Measurements from ENCODE around the gene ABHD6. TPM values are rescaled to one million over a fixed set of nuclear protein-coding genes. Genes with fewer than 3 reads are reported as not detected.

ABHD6 gene
- total RNA-seq, 1 experiment from 2014 or later = 18.9 TPM

- CTCF ChIA-PET = no interaction called here
- no TSS peak for BruUV-seq (replicated peaks)
- Histone ChIP-seq H3K27me3 (ENCODE audit: control insufficient read depth, insufficient read depth, low read length) (no peaks in the 10 kb centered on the region), H3K27ac (ENCODE audit: low read length) (no peak overlapping the region), H3K36me3 (ENCODE audit: control insufficient read depth, insufficient read depth, low read length) (no peaks in the 10 kb centered on the region), H3K9me3 (ENCODE audit: control insufficient read depth, insufficient read depth, low read depth, low read length) (no peaks in the 10 kb centered on the region), H3K4me3 (ENCODE audit: low read depth in 2 of 2, low read length in 2 of 2) (no peak overlapping the region), H3K4me1 (ENCODE audit: control insufficient read depth, insufficient read depth, low read length) (peaks cover 7% of the 10 kb centered on the region; the same call in 1 of the 2 replicates)
- no peak for ATAC-seq
- TF ChIP-seq REST (IDR thresholded peaks at IDR 0.05; ENCODE audit: insufficient read depth in 1 of 2, low read depth in 2 of 2, low read length in 1 of 2) = no peak
- TF ChIP-seq TCF7L2 (IDR thresholded peaks at IDR 0.05; ENCODE audit: low read depth, low read length) = no peak
- no peak for TF ChIP-seq SIN3A (IDR thresholded peaks at IDR 0.05; ENCODE audit: borderline replicate concordance, insufficient read depth, low read depth, low read length)
- TF ChIP-seq POLR2AphosphoS5 (IDR thresholded peaks at IDR 0.05; ENCODE audit: low read depth, low read length) = no peak
- TF ChIP-seq CTCF (IDR thresholded peaks at IDR 0.05) = no peak
- intact Hi-C loops (cut with micrococcal nuclease; ENCODE audit: unreplicated experiment) (no loop called here), in situ Hi-C loops (cut with HindIII; ENCODE audit: low pct_unique_long_range_greater_than_20kb, low sequenced_read_pairs) (no loop called here)
- DNase-seq (ENCODE audit: low read depth, low spot score) = no peak
- POLR2A ChIA-PET = no interaction called here
Observed at GRCh38 chr3:58214484-58215316, 22.9 kb upstream of the ABHD6 start.

- DNase-seq (ENCODE audit: low read depth, low spot score) = no peak
- Histone ChIP-seq H3K4me1 (ENCODE audit: control insufficient read depth, insufficient read depth, low read length) (peaks cover 7% of the 10 kb centered on the region; the same call in 1 of the 2 replicates), H3K27me3 (ENCODE audit: control insufficient read depth, insufficient read depth, low read length) (no peaks in the 10 kb centered on the region), H3K9me3 (ENCODE audit: control insufficient read depth, insufficient read depth, low read depth, low read length) (no peaks in the 10 kb centered on the region), H3K36me3 (ENCODE audit: control insufficient read depth, insufficient read depth, low read length) (no peaks in the 10 kb centered on the region), H3K27ac (ENCODE audit: low read length) (no peak overlapping the region), H3K4me3 (ENCODE audit: low read depth in 2 of 2, low read length in 2 of 2) (no peak overlapping the region)
- ATAC-seq = no peak
- no TSS peak for BruUV-seq (replicated peaks)
- in situ Hi-C loops (cut with HindIII; ENCODE audit: low pct_unique_long_range_greater_than_20kb, low sequenced_read_pairs) (no loop called here), intact Hi-C loops (cut with micrococcal nuclease; ENCODE audit: unreplicated experiment) (no loop called here)
- ChIA-PET CTCF (no interaction called here), POLR2A (no interaction called here)
- TF ChIP-seq POLR2AphosphoS5 (IDR thresholded peaks at IDR 0.05; ENCODE audit: low read depth, low read length) = no peak
- no peak for TF ChIP-seq TCF7L2 (IDR thresholded peaks at IDR 0.05; ENCODE audit: low read depth, low read length)
- TF ChIP-seq REST (IDR thresholded peaks at IDR 0.05; ENCODE audit: insufficient read depth in 1 of 2, low read depth in 2 of 2, low read length in 1 of 2) = no peak
- TF ChIP-seq SIN3A (IDR thresholded peaks at IDR 0.05; ENCODE audit: borderline replicate concordance, insufficient read depth, low read depth, low read length) = no peak
- no peak for TF ChIP-seq CTCF (IDR thresholded peaks at IDR 0.05)
Observed at GRCh38 chr3:58215317-58216025, 22.1 kb upstream of the ABHD6 start.

Measured in Panc1 (cell line).